NCI-H526 treated with DMSO at 0.1 percent for 48 hours (cell line): ENCODE measurements around the gene AGAP6.
"Not testable (repeated sequence)": the region's sequence is repeated elsewhere in the genome, so short reads cannot be mapped to it uniquely, and the experiment has no call there.

Experiments
- DNase-seq: peaks from one replicate; lab custom pipeline; 2025; lab: John Stamatoyannopoulos, UW

Gene AGAP6

GRCh38 chr10:50025627-50026026 is 37.4 kb downstream of the AGAP6 start:
- no peak for DNase-seq

GRCh38 chr10:50027195-50027594 is 39.0 kb downstream of the AGAP6 start:
- DNase-seq = no peak

- no peak for DNase-seq
Observed at GRCh38 chr10:50033481-50033880, 45.3 kb downstream of the AGAP6 start.

- not testable (repeated sequence) for DNase-seq
Observed at GRCh38 chr10:50035337-50035736, 47.1 kb downstream of the AGAP6 start.

GRCh38 chr10:50044941-50045664 is 56.9 kb downstream of the AGAP6 start:
- no peak for DNase-seq

- DNase-seq = not testable (repeated sequence)
Observed at GRCh38 chr10:50046457-50046856, 58.3 kb downstream of the AGAP6 start.

GRCh38 chr10:50047594-50047993 is 59.4 kb downstream of the AGAP6 start:
- not testable (repeated sequence) for DNase-seq

GRCh38 chr10:50051995-50052660 is 63.9 kb downstream of the AGAP6 start:
- not testable (repeated sequence) for DNase-seq

- DNase-seq = not testable (repeated sequence)
Observed at GRCh38 chr10:50052778-50053376, 64.7 kb downstream of the AGAP6 start.

GRCh38 chr10:50055494-50056292 is 67.5 kb downstream of the AGAP6 start:
- DNase-seq = not testable (repeated sequence)

- DNase-seq = not testable (repeated sequence)
Observed at GRCh38 chr10:50056654-50057053, 68.4 kb downstream of the AGAP6 start.

- not testable (repeated sequence) for DNase-seq
Observed at GRCh38 chr10:50058727-50059126, 70.5 kb downstream of the AGAP6 start.

GRCh38 chr10:50059946-50060345 is 71.7 kb downstream of the AGAP6 start:
- not testable (repeated sequence) for DNase-seq
